ENCODE measurements around the gene F7. TPM values are rescaled to one million over a fixed set of nuclear protein-coding genes. Genes with fewer than 3 reads are reported as not detected.
"Not testable (repeated sequence)": the region's sequence is repeated elsewhere in the genome, so short reads cannot be mapped to it uniquely, and the experiment has no call there.

F7 gene
- total RNA-seq, 4 donors from 2014 or later = 0.69 TPM; not detected in 3

DNA sequence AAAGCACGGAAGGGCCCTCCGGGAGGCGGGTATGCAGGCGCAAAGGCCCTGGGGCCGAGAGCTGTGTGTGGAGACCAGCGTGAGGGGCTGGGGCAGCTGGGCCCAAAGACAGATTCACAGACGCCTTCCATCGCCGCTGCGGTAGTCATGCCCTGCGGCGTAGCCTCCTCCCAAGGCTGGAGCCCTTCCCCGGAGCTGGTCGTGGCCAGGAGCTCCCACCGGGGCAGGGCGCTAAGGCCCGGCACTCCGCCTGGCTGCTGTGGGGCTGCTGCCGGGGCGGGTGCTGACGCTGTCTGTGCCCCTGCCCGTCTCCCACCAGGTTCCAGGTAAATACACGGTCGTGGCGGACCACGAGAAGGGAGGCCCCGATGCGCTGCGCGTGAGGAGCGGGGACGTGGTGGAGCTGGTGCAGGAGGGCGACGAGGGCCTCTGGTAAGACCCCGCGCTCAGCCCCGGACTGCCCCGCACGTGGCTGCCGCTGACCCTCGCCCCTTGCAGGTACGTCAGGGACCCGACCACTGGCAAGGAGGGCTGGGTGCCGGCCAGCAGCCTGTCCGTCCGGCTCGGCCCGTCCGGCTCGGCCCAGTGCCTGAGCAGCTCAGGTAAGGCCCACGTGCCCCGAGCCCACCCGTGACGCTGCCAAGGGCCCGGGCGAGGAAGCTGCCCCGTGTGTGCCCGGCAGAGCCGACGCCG is 9.4 kb upstream of the F7 start:
- no peak for DNase-seq
- Histone ChIP-seq H3K27me3 (no peaks in the 10 kb centered on the region), H3K4me3 (no peak overlapping the region), H3K9me3 (no peaks in the 10 kb centered on the region), H3K27ac (no peak overlapping the region), H3K36me3 (no peaks in the 10 kb centered on the region), H3K4me1 (no peaks in the 10 kb centered on the region)
- intact Hi-C loops (cut with DNase I; ENCODE audit: low total_unique reads) = no loop called here
- TF ChIP-seq POLR2A (IDR thresholded peaks at IDR 0.05) = no peak
- TF ChIP-seq, protein P1, sequence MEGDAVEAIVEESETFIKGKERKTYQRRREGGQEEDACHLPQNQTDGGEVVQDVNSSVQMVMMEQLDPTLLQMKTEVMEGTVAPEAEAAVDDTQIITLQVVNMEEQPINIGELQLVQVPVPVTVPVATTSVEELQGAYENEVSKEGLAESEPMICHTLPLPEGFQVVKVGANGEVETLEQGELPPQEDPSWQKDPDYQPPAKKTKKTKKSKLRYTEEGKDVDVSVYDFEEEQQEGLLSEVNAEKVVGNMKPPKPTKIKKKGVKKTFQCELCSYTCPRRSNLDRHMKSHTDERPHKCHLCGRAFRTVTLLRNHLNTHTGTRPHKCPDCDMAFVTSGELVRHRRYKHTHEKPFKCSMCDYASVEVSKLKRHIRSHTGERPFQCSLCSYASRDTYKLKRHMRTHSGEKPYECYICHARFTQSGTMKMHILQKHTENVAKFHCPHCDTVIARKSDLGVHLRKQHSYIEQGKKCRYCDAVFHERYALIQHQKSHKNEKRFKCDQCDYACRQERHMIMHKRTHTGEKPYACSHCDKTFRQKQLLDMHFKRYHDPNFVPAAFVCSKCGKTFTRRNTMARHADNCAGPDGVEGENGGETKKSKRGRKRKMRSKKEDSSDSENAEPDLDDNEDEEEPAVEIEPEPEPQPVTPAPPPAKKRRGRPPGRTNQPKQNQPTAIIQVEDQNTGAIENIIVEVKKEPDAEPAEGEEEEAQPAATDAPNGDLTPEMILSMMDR (IDR thresholded peaks at IDR 0.05) = no peak

DNA sequence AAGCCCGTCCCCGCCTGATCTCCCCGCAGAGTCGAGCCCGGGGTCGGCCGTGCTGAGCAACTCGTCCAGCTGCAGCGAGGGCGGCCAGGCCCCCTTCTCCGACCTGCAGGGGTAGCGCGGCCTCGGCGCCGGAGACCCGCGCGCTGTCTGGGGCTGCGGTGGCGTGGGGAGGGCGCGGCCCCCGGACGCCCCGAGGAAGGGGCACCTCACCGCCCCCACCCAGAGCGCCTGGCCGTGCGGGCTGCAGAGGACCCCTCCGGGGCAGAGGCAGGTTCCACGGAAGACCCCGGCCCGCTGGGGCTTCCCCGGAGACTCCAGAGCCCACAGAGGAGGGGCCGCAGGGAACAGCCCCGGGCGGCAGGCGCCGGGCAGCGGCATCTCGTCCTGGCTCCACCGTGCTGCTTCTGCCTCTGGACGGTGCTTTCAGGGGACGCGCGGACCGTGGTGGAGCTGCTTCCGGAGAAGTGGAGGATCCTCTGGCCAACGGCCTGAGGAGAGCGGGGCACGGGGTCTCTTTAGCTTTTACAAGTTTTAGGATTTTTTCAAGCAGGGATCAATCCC is 8.8 kb upstream of the F7 start:
- Histone ChIP-seq H3K9me3 (no peaks in the 10 kb centered on the region), H3K36me3 (no peaks in the 10 kb centered on the region), H3K27me3 (no peaks in the 10 kb centered on the region), H3K4me3 (no peak overlapping the region), H3K27ac (no peak overlapping the region), H3K4me1 (no peaks in the 10 kb centered on the region)
- DNase-seq = no peak
- intact Hi-C loops (cut with DNase I; ENCODE audit: low total_unique reads) = no loop called here
- TF ChIP-seq, protein P1 (IDR thresholded peaks at IDR 0.05) = no peak
- no peak for TF ChIP-seq POLR2A (IDR thresholded peaks at IDR 0.05)

DNA sequence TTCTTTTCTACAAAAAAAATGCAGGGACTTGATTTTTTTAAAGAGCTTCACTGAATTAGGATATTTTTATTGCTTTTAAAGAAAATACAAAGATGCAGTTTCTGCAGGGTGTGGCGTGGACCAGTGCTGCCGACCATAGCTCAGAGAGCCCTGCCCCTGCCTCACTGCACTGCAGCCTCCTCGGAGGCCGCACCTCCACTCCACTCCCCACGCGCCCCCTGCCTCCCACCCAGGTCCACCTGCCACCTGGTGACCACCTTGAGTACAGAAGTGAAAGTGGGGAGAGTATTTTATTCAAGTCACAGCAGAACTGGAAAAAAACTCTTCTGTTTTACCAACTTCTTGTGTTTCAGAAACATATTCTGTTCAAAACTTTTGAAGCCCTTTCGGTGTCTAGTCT is 7.9 kb upstream of the F7 start:
- Histone ChIP-seq H3K4me3 (no peak overlapping the region), H3K9me3 (no peaks in the 10 kb centered on the region), H3K4me1 (no peaks in the 10 kb centered on the region), H3K27me3 (no peaks in the 10 kb centered on the region), H3K36me3 (no peaks in the 10 kb centered on the region), H3K27ac (no peak overlapping the region)
- DNase-seq = no peak
- intact Hi-C loops (cut with DNase I; ENCODE audit: low total_unique reads) = no loop called here
- TF ChIP-seq POLR2A (IDR thresholded peaks at IDR 0.05) = no peak
- TF ChIP-seq, protein P1 (IDR thresholded peaks at IDR 0.05) = no peak

DNA sequence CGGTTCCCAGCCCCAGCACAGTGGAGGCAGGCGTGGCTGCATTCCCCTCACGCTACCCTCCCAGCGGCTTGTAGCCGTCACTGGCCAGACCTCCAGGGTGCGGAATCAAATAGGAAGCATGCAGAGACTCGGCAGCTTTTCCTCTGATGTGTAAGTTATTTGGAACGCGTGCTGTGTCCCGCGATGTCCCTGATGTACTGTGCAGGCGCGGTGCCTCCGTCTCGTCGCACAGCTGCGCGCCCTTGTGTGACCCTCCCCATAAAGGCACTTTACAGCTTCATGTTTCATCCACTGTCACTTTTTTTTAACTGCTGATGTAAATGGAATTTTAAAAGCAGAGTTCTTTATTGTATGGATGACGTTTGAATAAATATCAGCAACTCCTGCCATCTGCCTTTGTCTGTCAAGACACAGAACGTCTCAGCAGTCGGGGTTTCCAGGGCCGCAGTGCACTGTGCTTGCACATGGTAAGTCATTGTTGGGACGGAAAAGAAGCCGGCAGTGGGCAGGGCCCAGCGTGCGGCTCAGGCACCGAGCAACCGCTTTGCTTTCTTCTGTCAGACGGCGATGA is 7.3 kb upstream of the F7 start:
- DNase-seq = no peak
- no peaks in the 10 kb centered on the region for H3K27me3 ChIP-seq
- no peaks in the 10 kb centered on the region for H3K4me1 ChIP-seq
- no peaks in the 10 kb centered on the region for H3K9me3 ChIP-seq
- TF ChIP-seq, protein P1 (IDR thresholded peaks at IDR 0.05) = no peak
- TF ChIP-seq POLR2A (IDR thresholded peaks at IDR 0.05) = no peak
- intact Hi-C loops (cut with DNase I; ENCODE audit: low total_unique reads) = no loop called here
- no peak overlapping the region for H3K27ac ChIP-seq
- H3K36me3 ChIP-seq = no peaks in the 10 kb centered on the region
- no peak overlapping the region for H3K4me3 ChIP-seq

DNA sequence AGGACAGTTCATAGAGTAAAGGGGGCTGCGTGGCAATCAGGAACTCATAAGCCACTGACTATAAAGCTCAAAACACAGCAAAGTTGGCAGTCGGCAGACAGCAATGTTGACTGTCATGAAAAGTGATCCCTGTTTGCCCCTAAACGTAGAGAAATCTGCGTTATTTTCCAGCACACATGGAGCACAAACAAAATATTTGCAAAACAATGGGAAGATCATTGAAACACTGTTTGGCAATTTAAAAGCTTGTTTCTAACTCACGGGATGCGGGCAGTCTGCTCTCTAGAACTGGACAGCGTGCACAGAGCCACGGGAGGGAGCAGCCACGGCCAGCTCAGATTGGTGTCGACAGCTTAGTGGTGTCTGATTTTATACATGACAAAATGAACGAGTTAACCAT is 6.4 kb upstream of the F7 start:
- DNase-seq = no peak
- Histone ChIP-seq H3K36me3 (no peaks in the 10 kb centered on the region), H3K4me1 (no peaks in the 10 kb centered on the region), H3K9me3 (no peaks in the 10 kb centered on the region), H3K27ac (no peak overlapping the region), H3K27me3 (no peaks in the 10 kb centered on the region), H3K4me3 (no peak overlapping the region)
- TF ChIP-seq, protein P1 (IDR thresholded peaks at IDR 0.05) = no peak
- TF ChIP-seq POLR2A (IDR thresholded peaks at IDR 0.05) = no peak
- intact Hi-C loops (cut with DNase I; ENCODE audit: low total_unique reads) = no loop called here

DNA sequence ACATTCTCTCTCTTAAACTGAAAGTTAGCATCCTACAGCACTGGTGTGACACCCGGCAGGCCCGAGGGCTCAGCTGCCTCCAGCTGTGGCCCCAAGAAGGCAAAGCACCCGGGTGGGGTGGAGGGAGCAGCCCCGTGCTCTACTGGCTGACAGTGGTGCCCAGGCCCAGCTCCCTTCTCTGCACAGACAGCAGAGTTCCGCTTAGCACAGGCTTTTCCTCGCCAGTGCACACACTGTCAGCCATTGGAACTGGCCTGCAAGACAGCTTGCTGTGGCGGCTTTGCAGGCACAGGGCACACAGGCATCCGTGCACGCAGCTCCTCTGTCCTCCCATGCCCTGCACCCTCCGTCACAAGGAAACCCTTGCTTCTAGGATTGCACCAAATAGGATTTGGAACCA is 3.3 kb upstream of the F7 start:
- H3K4me3 ChIP-seq; DNase-seq; H3K4me1 ChIP-seq; intact Hi-C loops (cut with DNase I; ENCODE audit: low total_unique reads); H3K36me3 ChIP-seq; H3K27me3 ChIP-seq; H3K9me3 ChIP-seq; H3K27ac ChIP-seq: not testable (repeated sequence)
